IMR-90 (cell line): ENCODE results near the gene PTS. TPM values are rescaled to one million over a fixed set of nuclear protein-coding genes. Genes with fewer than 3 reads are reported as not detected.

Source experiments
- ATAC-seq: fragments of 200-7000 bp; cut with Tn5 transposase; 2 replicates; pipeline ENCODE4 v1.9.1; 2020; ENCODE audit warnings: low read depth, mild to moderate bottlenecking, moderate library complexity
- BruUV-seq: library from RNA; stranded (reverse); fragments of 400-500 nt; replicated peaks from 2 replicates; lab custom pipeline; 2021; lab: Mats Ljungman, UMichigan
- CTCF ChIA-PET: fragments of 300-600 bp; formaldehyde crosslinking; extraction: SDS; loops from one replicate; lab custom pipeline; 2021; ENCODE audit warnings: antibody characterized with exemption; lab: Yijun Ruan, JAX
- POLR2A ChIA-PET: fragments of 300-600 bp; sonication (Branson Sonifier 250); formaldehyde crosslinking; loops from one replicate; lab custom pipeline; 2022; ENCODE audit warnings: antibody characterized with exemption; ENCODE audit not compliant: unreplicated experiment; lab: Charles Lee
- DNase-seq: peaks from one replicate; pipeline ENCODE4 v3.0.0; 2013
- H2AFZ ChIP-seq: replicated peaks from 2 replicates; pipeline ENCODE3; 2013; ENCODE audit warnings: low read length, mild to moderate bottlenecking; ENCODE audit not compliant: poor library complexity
- H2AK5ac ChIP-seq: 2 replicates; pipeline ENCODE4 v1.6.1; 2013; ENCODE audit warnings: low read depth, low read length, inconsistent platforms
- H2AK9ac ChIP-seq: replicated peaks from 2 replicates; pipeline ENCODE3; 2013; ENCODE audit warnings: mild to moderate bottlenecking, low read depth, low read length, moderate library complexity; ENCODE audit not compliant: poor library complexity
- H2BK120ac ChIP-seq: 2 replicates; pipeline ENCODE4 v1.6.1; 2013; ENCODE audit warnings: low read depth, low read length, inconsistent platforms
- H2BK15ac ChIP-seq: 3 replicates; pipeline ENCODE4 v1.6.1; 2013; ENCODE audit warnings: low read depth, low read length, inconsistent platforms
- H2BK20ac ChIP-seq: 2 replicates; pipeline ENCODE4 v1.6.1; 2013; ENCODE audit warnings: low read depth, mild to moderate bottlenecking, inconsistent platforms, low read length, moderate library complexity
- H2BK5ac ChIP-seq: 2 replicates; pipeline ENCODE4 v1.6.1; 2013; ENCODE audit warnings: mild to moderate bottlenecking, low read depth, low read length, inconsistent platforms; ENCODE audit not compliant: poor library complexity, severe bottlenecking
- H3K14ac ChIP-seq: replicated peaks from 2 replicates; pipeline ENCODE4 v1.6.1; 2013; ENCODE audit warnings: low read depth, low read length, inconsistent platforms
- H3K18ac ChIP-seq: 2 replicates; pipeline ENCODE4 v1.6.1; 2013; ENCODE audit warnings: low read depth, low read length, control low read depth
- H3K23ac ChIP-seq: 2 replicates; pipeline ENCODE4 v1.6.1; 2013; ENCODE audit warnings: low read depth, low read length, inconsistent platforms
- H3K27ac ChIP-seq: 2 replicates; pipeline ENCODE4 v1.5.1; 2013; ENCODE audit warnings: mild to moderate bottlenecking, control low read depth, low read length; ENCODE audit not compliant: insufficient read depth
- H3K27me3 ChIP-seq: 2 replicates; pipeline ENCODE4 v1.6.1; 2013; ENCODE audit warnings: low read length; ENCODE audit not compliant: control insufficient read depth, insufficient read depth
- H3K36me3 ChIP-seq: 2 replicates; pipeline ENCODE4 v1.6.1; 2013; ENCODE audit warnings: low read length, mixed read lengths; ENCODE audit not compliant: control insufficient read depth, insufficient read depth
- H3K4ac ChIP-seq: 2 replicates; pipeline ENCODE4 v1.6.1; 2013; ENCODE audit warnings: low read depth, low read length, inconsistent platforms
- H3K4me1 ChIP-seq: 2 replicates; pipeline ENCODE4 v1.6.1; 2013; ENCODE audit warnings: low read length, mixed read lengths; ENCODE audit not compliant: control insufficient read depth, insufficient read depth
- H3K4me2 ChIP-seq: 2 replicates; pipeline ENCODE4 v1.6.1; 2013; ENCODE audit warnings: low read depth, mild to moderate bottlenecking, control low read depth, low read length, moderate library complexity
- H3K4me3 ChIP-seq: 2 replicates; pipeline ENCODE4 v1.5.1; 2013; ENCODE audit warnings: low read depth, mild to moderate bottlenecking, control low read depth, low read length, moderate library complexity; ENCODE audit not compliant: insufficient read depth
- H3K56ac ChIP-seq: 2 replicates; pipeline ENCODE4 v1.6.1; 2013; ENCODE audit warnings: low read length, inconsistent platforms; ENCODE audit not compliant: insufficient read depth; ENCODE audit errors: extremely low read depth
- H3K79me1 ChIP-seq, 2 experiments: 2 replicates each; pipeline ENCODE4 v1.6.1; 2013; ENCODE audit warnings: low read length in 2 of 2, inconsistent platforms in 1 of 2, low read depth in 1 of 2
- H3K9ac ChIP-seq: 2 replicates; pipeline ENCODE4 v1.6.1; 2013; ENCODE audit warnings: low read depth, low read length, control low read depth
- H3K9me1 ChIP-seq: 2 replicates; pipeline ENCODE4 v1.6.1; 2013; ENCODE audit warnings: low read length, inconsistent platforms; ENCODE audit not compliant: insufficient read depth
- H3K9me3 ChIP-seq: 2 replicates; pipeline ENCODE4 v1.6.1; 2013; ENCODE audit warnings: low read length; ENCODE audit not compliant: control insufficient read depth, insufficient read depth
- H4K20me1 ChIP-seq: 2 replicates; pipeline ENCODE4 v1.6.1; 2013; ENCODE audit warnings: low read length, inconsistent platforms; ENCODE audit not compliant: insufficient read depth
- H4K5ac ChIP-seq: 2 replicates; pipeline ENCODE4 v1.6.1; 2013; ENCODE audit warnings: mild to moderate bottlenecking, low read depth, low read length, control low read depth
- H4K8ac ChIP-seq, 2 experiments: 2 replicates each; pipeline ENCODE4 v1.6.1; 2013; ENCODE audit warnings: low read depth in 2 of 2, low read length in 2 of 2, control low read depth in 1 of 2, inconsistent platforms in 1 of 2
- H4K91ac ChIP-seq: 2 replicates; pipeline ENCODE4 v1.6.1; 2013; ENCODE audit warnings: low read depth, low read length, inconsistent platforms; ENCODE audit not compliant: insufficient read depth
- CEBPB ChIP-seq: IDR thresholded peaks from 2 replicates; pipeline ENCODE4 v1.6.1; 2012; ENCODE audit warnings: low read depth, low read length, improper control_type of control experiment
- CHD1 ChIP-seq: IDR thresholded peaks from 2 replicates; pipeline ENCODE4 v1.6.1; 2012; ENCODE audit warnings: low read depth, low read length, improper control_type of control experiment
- ELK1 ChIP-seq: fragments of 150-350 bp; IDR thresholded peaks from 2 replicates; pipeline ENCODE4 v1.6.1; 2016; ENCODE audit warnings: low read depth, mild to moderate bottlenecking, low read length, moderate library complexity, borderline replicate concordance
- MAFK ChIP-seq: IDR thresholded peaks from 2 replicates; pipeline ENCODE4 v1.6.1; 2012; ENCODE audit warnings: low read depth, low read length, improper control_type of control experiment
- MAZ ChIP-seq: IDR thresholded peaks from 2 replicates; pipeline ENCODE4 v1.6.1; 2012; ENCODE audit warnings: low read depth, mild to moderate bottlenecking, low read length, improper control_type of control experiment, moderate library complexity, borderline replicate concordance
- NFE2L2 ChIP-seq: fragments of 150-350 bp; IDR thresholded peaks from 2 replicates; pipeline ENCODE4 v1.6.1; 2016; ENCODE audit warnings: low read depth, mild to moderate bottlenecking, low read length
- WGBS, 2 experiments: methylation state at CpG; one replicate each; pipeline versions ENCODE4 v1.1.5 to v1.1.7; 2013; ENCODE audit warnings: missing lambda C conversion rate in 2 of 2; ENCODE audit not compliant: insufficient read length in 1 of 2; ENCODE audit errors: extremely low coverage in 2 of 2; 5-methylcytosine and 5-hydroxymethylcytosine counted together
- dilution Hi-C: fragments of 300-500 bp; cut with HindIII; formaldehyde crosslinking; loops from one replicate; pipeline ENCODE4 v1.14.3; 2018; ENCODE audit warnings: low sequenced_read_pairs; ENCODE audit not compliant: unreplicated experiment
- in situ Hi-C: fragments of 300-500 bp; cut with MboI; formaldehyde crosslinking; loops from 3 replicates; pipeline ENCODE4 v1.14.3; 2019; ENCODE audit warnings: low sequenced_read_pairs, inconsistent platforms, mixed read lengths
- intact Hi-C: fragments of 100-400 bp; cut with micrococcal nuclease; formaldehyde crosslinking; loops from 2 replicates; pipeline ENCODE4 v1.10.0; 2022
- polyA plus RNA-seq, 3 experiments: library from polyadenylated mRNA; depleted of rRNA; stranded (reverse); fragments of >200 nt; gene quantifications; 2 replicates each; pipeline ENCODE4 v1.2.3, GENCODE V29; 2012; ENCODE audit warnings: low replicate concordance in 1 of 3
- total RNA-seq: library from RNA; depleted of rRNA; stranded (reverse); fragments of >200 nt; gene quantifications from 2 replicates; pipeline ENCODE4 v1.2.3, GENCODE V29; 2012

The PTS gene
- total and polyA plus RNA-seq, 2 of the 4 experiments (the other 2 are of a cell fraction), result 21.0 to 51.8 TPM

- Histone ChIP-seq H2AK9ac (no peak overlapping the region), H3K27ac (0 out of 2 replicates have a peak overlapping the region, but pooled peaks have one; percentile 11), H3K14ac (peak overlapping the region; percentile 55), H3K9me1 (peaks cover 14% of the 10 kb centered on the region), H3K9ac (no peak overlapping the region), H2AFZ (peak overlapping the region; percentile 46), H3K79me1 (peaks cover 0 to 8% of the 10 kb centered on the region in 2 experiments; a peak in 1 of 4 replicates), H3K18ac (peak overlapping the region; percentile 54), H2BK5ac (peak overlapping the region; percentile 91), H2AK5ac (peak overlapping the region; percentile 99), H4K5ac (peak overlapping the region; percentile 55), H3K56ac (no peak overlapping the region), H2BK20ac (peak overlapping the region; percentile 70; the same call in 1 of the 2 replicates), H2BK120ac (peak overlapping the region; percentile 83), H3K4me1 (peaks cover 5% of the 10 kb centered on the region), H2BK15ac (peak overlapping the region; percentile 83; the same call in 2 of the 3 replicates), H3K23ac (peak overlapping the region; percentile 83; the same call in 1 of the 2 replicates), H3K27me3 (no peaks in the 10 kb centered on the region), H3K36me3 (no peaks in the 10 kb centered on the region), H3K4ac (peak overlapping the region; percentile 77), H4K8ac (peak overlapping the region; percentile 11 to 85; a peak in 3 of 4 replicates), H4K20me1 (no peaks in the 10 kb centered on the region), H4K91ac (peak overlapping the region; percentile 51), H3K9me3 (no peaks in the 10 kb centered on the region), H3K4me3 (no peak overlapping the region), H3K4me2 (peak overlapping the region; percentile 19)
- dilution Hi-C loops (no loop called here), in situ Hi-C loops (no loop called here), intact Hi-C loops (no loop called here)
- WGBS, 2 experiments, result 10% methylated on average over 8 of the region's 15 CpGs; no CpG with 5 or more reads in 1 of the 2 experiments
- ChIA-PET POLR2A (no interaction called here), CTCF (interaction anchor here (0.5 kb wide), 1 partner anchor 16 kb away, joined by 3 read pairs; no protein-coding TSS in a partner anchor)
- DNase-seq (peak; percentile 88), ATAC-seq (peak; percentile 79)
- TF ChIP-seq CEBPB (peak; percentile 48; the same call in 1 of the 2 replicates), MAZ (no peak), NFE2L2 (peak; percentile 58; the same call in 1 of the 2 replicates), ELK1 (no peak), MAFK (peak; percentile 50; the same call in 1 of the 2 replicates), CHD1 (no peak)
- no TSS peak for BruUV-seq
These were observed 29.0 kb downstream of the PTS start for GRCh38 chr11:112255067-112255720.
